Measurements from ENCODE around the gene DMAP1.

DNA sequence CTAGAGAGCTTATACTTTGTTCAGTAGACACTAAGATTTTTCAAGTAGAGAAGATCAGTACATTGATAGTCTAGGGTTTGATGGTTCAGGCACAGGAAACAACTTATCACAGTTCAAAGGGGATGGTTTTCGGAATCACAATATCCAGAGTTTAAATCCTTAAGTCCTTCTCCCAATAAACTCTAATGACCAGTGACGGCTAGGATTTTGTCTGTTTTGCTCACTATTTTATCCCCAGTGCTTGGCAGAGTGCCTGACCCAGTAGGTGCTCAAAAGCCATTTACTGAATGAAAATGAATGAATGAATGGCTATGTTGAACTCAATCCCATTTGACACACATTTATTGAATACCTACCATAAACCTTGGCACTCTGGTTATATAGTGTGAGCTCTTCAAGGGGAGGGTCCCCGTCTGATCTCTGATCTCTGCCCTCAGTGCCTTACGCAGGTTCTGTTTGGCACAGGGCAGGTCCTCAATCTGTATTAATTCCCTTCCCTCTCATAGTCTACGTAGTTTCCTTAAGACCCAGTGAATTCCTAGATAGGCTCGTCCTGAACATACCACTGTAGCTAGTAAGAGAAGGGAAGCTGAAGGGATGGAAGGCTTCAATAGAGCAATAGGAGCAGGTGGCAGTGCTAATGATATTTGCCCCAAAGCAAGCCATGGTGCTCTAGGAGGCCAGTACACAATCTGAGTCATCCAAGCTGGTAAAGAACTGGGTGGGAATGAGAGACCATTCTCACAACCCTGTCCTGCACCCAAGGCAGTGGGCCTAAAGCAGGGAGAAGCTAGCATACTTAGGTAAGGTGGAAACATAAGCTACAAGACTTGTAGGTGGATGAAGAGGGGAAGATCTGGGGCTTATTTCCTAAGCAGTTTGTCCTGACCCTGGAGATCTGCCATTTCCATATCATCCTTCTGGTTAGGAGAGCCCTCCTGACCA lies 53.4 kb downstream of the DMAP1 start:
- TF ChIP-seq, protein P1, sequence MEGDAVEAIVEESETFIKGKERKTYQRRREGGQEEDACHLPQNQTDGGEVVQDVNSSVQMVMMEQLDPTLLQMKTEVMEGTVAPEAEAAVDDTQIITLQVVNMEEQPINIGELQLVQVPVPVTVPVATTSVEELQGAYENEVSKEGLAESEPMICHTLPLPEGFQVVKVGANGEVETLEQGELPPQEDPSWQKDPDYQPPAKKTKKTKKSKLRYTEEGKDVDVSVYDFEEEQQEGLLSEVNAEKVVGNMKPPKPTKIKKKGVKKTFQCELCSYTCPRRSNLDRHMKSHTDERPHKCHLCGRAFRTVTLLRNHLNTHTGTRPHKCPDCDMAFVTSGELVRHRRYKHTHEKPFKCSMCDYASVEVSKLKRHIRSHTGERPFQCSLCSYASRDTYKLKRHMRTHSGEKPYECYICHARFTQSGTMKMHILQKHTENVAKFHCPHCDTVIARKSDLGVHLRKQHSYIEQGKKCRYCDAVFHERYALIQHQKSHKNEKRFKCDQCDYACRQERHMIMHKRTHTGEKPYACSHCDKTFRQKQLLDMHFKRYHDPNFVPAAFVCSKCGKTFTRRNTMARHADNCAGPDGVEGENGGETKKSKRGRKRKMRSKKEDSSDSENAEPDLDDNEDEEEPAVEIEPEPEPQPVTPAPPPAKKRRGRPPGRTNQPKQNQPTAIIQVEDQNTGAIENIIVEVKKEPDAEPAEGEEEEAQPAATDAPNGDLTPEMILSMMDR (conservative IDR thresholded peaks at IDR 0.05 in 1 of 2, IDR thresholded peaks at IDR 0.05 in 1 of 2; ENCODE audit: extremely low read depth in 1 of 2, insufficient read depth in 1 of 2, low read depth in 1 of 2, low read length in 2 of 2) = no peak
- TF ChIP-seq EZH2 (IDR thresholded peaks at IDR 0.05; ENCODE audit: borderline replicate concordance, low read length) = no peak
